ENCODE data around the gene C3orf18. TPM values are rescaled to one million over a fixed set of nuclear protein-coding genes. Genes with fewer than 3 reads are reported as not detected.

C3orf18 gene
- polyA plus RNA-seq, 4 donors: 1.1 to 3.9 (median 2.9) TPM

- Histone ChIP-seq H3K36me3 (ENCODE audit: control insufficient read depth in 3 of 3, insufficient read depth in 2 of 3, low read depth in 1 of 3, low read length in 3 of 3) (peaks cover 0 to 40% (median 0%) of the 10 kb centered on the region in 3 donors), H3K4me3 (ENCODE audit: low read depth in 1 of 3, low read length in 3 of 3) (no peak overlapping the region), H3K9me3 (ENCODE audit: control insufficient read depth in 2 of 2, insufficient read depth in 1 of 2, low read depth in 1 of 2, low read length in 1 of 2) (no peaks in the 10 kb centered on the region), H3K27me3 (ENCODE audit: control insufficient read depth in 3 of 3, insufficient read depth in 3 of 3, low read length in 3 of 3) (peaks cover 0 to 11% (median 0%) of the 10 kb centered on the region in 3 donors), H3K4me1 (ENCODE audit: control insufficient read depth in 3 of 3, insufficient read depth in 2 of 3, low read depth in 1 of 3, low read length in 2 of 3) (peaks cover 2 to 48% (median 3%) of the 10 kb centered on the region in 3 donors), H3K27ac (ENCODE audit: low read depth in 1 of 3, low read length in 2 of 3) (peak overlapping the region in 1 of 3 donors; percentile 97)
- FAIRE-seq: no peak
- 80 to 85% (median 84%) methylated on average over 5 of the region's 5 CpGs for WGBS, 3 donors
- DNase-seq: peak in 1 of 2 donors; percentile 43
Measured at GRCh38 chr3:50570508-50571279, 3.1 kb upstream of the C3orf18 start.

- 0% methylated on average over 49 to 55 of the region's 55 CpGs for WGBS, 3 donors
- FAIRE-seq (no peak), DNase-seq (peak; percentile 96 to 99)
- Histone ChIP-seq H3K27ac (ENCODE audit: low read depth in 1 of 3, low read length in 2 of 3) (peak within 1 kb of the TSS; percentile 52 to 97 (median 82)), H3K4me1 (ENCODE audit: control insufficient read depth in 3 of 3, insufficient read depth in 2 of 3, low read depth in 1 of 3, low read length in 2 of 3) (peaks cover 2 to 48% (median 3%) of the 10 kb centered on the region in 3 donors), H3K9me3 (ENCODE audit: control insufficient read depth in 2 of 2, insufficient read depth in 1 of 2, low read depth in 1 of 2, low read length in 1 of 2) (no peaks in the 10 kb centered on the region), H3K4me3 (ENCODE audit: low read depth in 1 of 3, low read length in 3 of 3) (peak within 1 kb of the TSS; percentile 62 to 95 (median 69)), H3K27me3 (ENCODE audit: control insufficient read depth in 3 of 3, insufficient read depth in 3 of 3, low read length in 3 of 3) (peaks cover 0 to 12% (median 0%) of the 10 kb centered on the region in 3 donors), H3K36me3 (ENCODE audit: control insufficient read depth in 3 of 3, insufficient read depth in 2 of 3, low read depth in 1 of 3, low read length in 3 of 3) (peaks cover 0 to 28% (median 0%) of the 10 kb centered on the region in 3 donors)
Measured at GRCh38 chr3:50568947-50569749, 1.6 kb upstream of the C3orf18 start, which contains the start of gene HEMK1. Gene HEMK1, plus strand, starts transcription at chr3:50569522. Its CDS starts 1,583 bp downstream, at chr3:50571105.

- peaks cover 0 to 32% (median 2%) of the 10 kb centered on the region in 3 donors for H3K4me1 ChIP-seq (ENCODE audit: control insufficient read depth in 3 of 3, insufficient read depth in 2 of 3, low read depth in 1 of 3, low read length in 2 of 3)
- peak overlapping the region; percentile 46 to 55 (median 51) for H3K4me3 ChIP-seq (ENCODE audit: low read depth in 1 of 3, low read length in 3 of 3)
- FAIRE-seq (no peak), DNase-seq (no peak)
- peaks cover 0 to 7% (median 0%) of the 10 kb centered on the region in 3 donors for H3K36me3 ChIP-seq (ENCODE audit: control insufficient read depth in 3 of 3, insufficient read depth in 2 of 3, low read depth in 1 of 3, low read length in 3 of 3)
- H3K9me3 ChIP-seq (ENCODE audit: control insufficient read depth in 2 of 2, insufficient read depth in 1 of 2, low read depth in 1 of 2, low read length in 1 of 2): no peaks in the 10 kb centered on the region
- peaks cover 0 to 12% (median 0%) of the 10 kb centered on the region in 3 donors for H3K27me3 ChIP-seq (ENCODE audit: control insufficient read depth in 3 of 3, insufficient read depth in 3 of 3, low read length in 3 of 3)
- WGBS, 3 donors: 6 to 21% (median 13%) methylated on average over 10 to 11 of the region's 11 CpGs
- peak overlapping the region in 1 of 3 donors; percentile 24 for H3K27ac ChIP-seq (ENCODE audit: low read depth in 1 of 3, low read length in 2 of 3)
Measured at GRCh38 chr3:50567011-50567385, 549 bp downstream of the C3orf18 start.

- H3K4me3 ChIP-seq (ENCODE audit: low read depth in 1 of 3, low read length in 3 of 3): no peak overlapping the region
- peaks cover 0 to 12% (median 0%) of the 10 kb centered on the region in 3 donors for H3K27me3 ChIP-seq (ENCODE audit: control insufficient read depth in 3 of 3, insufficient read depth in 3 of 3, low read length in 3 of 3)
- no peaks in the 10 kb centered on the region for H3K9me3 ChIP-seq (ENCODE audit: control insufficient read depth in 2 of 2, insufficient read depth in 1 of 2, low read depth in 1 of 2, low read length in 1 of 2)
- DNase-seq (no peak), FAIRE-seq (no peak)
- WGBS, 3 donors: 60 to 89% (median 77%) methylated on average over 1 of the region's 1 CpG
- no peaks in the 10 kb centered on the region for H3K36me3 ChIP-seq (ENCODE audit: control insufficient read depth in 3 of 3, insufficient read depth in 2 of 3, low read depth in 1 of 3, low read length in 3 of 3)
- peaks cover 0 to 12% (median 2%) of the 10 kb centered on the region in 3 donors for H3K4me1 ChIP-seq (ENCODE audit: control insufficient read depth in 3 of 3, insufficient read depth in 2 of 3, low read depth in 1 of 3, low read length in 2 of 3)
- H3K27ac ChIP-seq (ENCODE audit: low read depth in 1 of 3, low read length in 2 of 3): no peak overlapping the region
Measured at GRCh38 chr3:50564321-50564720, 3.2 kb downstream of the C3orf18 start.

GRCh38 chr3:50563867-50564266 is 3.7 kb downstream of the C3orf18 start:
- Histone ChIP-seq H3K27ac (ENCODE audit: low read depth in 1 of 3, low read length in 2 of 3) (no peak overlapping the region), H3K4me3 (ENCODE audit: low read depth in 1 of 3, low read length in 3 of 3) (no peak overlapping the region), H3K4me1 (ENCODE audit: control insufficient read depth in 3 of 3, insufficient read depth in 2 of 3, low read depth in 1 of 3, low read length in 2 of 3) (peaks cover 0 to 12% (median 2%) of the 10 kb centered on the region in 3 donors), H3K27me3 (ENCODE audit: control insufficient read depth in 3 of 3, insufficient read depth in 3 of 3, low read length in 3 of 3) (peaks cover 0 to 12% (median 0%) of the 10 kb centered on the region in 3 donors), H3K9me3 (ENCODE audit: control insufficient read depth in 2 of 2, insufficient read depth in 1 of 2, low read depth in 1 of 2, low read length in 1 of 2) (no peaks in the 10 kb centered on the region), H3K36me3 (ENCODE audit: control insufficient read depth in 3 of 3, insufficient read depth in 2 of 3, low read depth in 1 of 3, low read length in 3 of 3) (peaks cover 0 to 4% (median 0%) of the 10 kb centered on the region in 3 donors)
- FAIRE-seq (no peak), DNase-seq (no peak)
- 68 to 90% (median 82%) methylated on average over 2 of the region's 2 CpGs for WGBS, 3 donors

GRCh38 chr3:50562861-50563260 is 4.7 kb downstream of the C3orf18 start:
- Histone ChIP-seq H3K27me3 (ENCODE audit: control insufficient read depth in 3 of 3, insufficient read depth in 3 of 3, low read length in 3 of 3) (peaks cover 0 to 12% (median 0%) of the 10 kb centered on the region in 3 donors), H3K36me3 (ENCODE audit: control insufficient read depth in 3 of 3, insufficient read depth in 2 of 3, low read depth in 1 of 3, low read length in 3 of 3) (peaks cover 0 to 7% (median 0%) of the 10 kb centered on the region in 3 donors), H3K4me1 (ENCODE audit: control insufficient read depth in 3 of 3, insufficient read depth in 2 of 3, low read depth in 1 of 3, low read length in 2 of 3) (peaks cover 0 to 11% (median 0%) of the 10 kb centered on the region in 3 donors), H3K4me3 (ENCODE audit: low read depth in 1 of 3, low read length in 3 of 3) (no peak overlapping the region), H3K9me3 (ENCODE audit: control insufficient read depth in 2 of 2, insufficient read depth in 1 of 2, low read depth in 1 of 2, low read length in 1 of 2) (no peaks in the 10 kb centered on the region), H3K27ac (ENCODE audit: low read depth in 1 of 3, low read length in 2 of 3) (no peak overlapping the region)
- no peak for FAIRE-seq
- WGBS, 3 donors: 50 to 80% (median 64%) methylated on average over 2 of the region's 2 CpGs
- DNase-seq: no peak

- no peaks in the 10 kb centered on the region for H3K9me3 ChIP-seq (ENCODE audit: control insufficient read depth in 2 of 2, insufficient read depth in 1 of 2, low read depth in 1 of 2, low read length in 1 of 2)
- no peak for DNase-seq
- peaks cover 0 to 7% (median 0%) of the 10 kb centered on the region in 3 donors for H3K36me3 ChIP-seq (ENCODE audit: control insufficient read depth in 3 of 3, insufficient read depth in 2 of 3, low read depth in 1 of 3, low read length in 3 of 3)
- FAIRE-seq: no peak
- no peak overlapping the region for H3K27ac ChIP-seq (ENCODE audit: low read depth in 1 of 3, low read length in 2 of 3)
- no peaks in the 10 kb centered on the region for H3K4me1 ChIP-seq (ENCODE audit: control insufficient read depth in 3 of 3, insufficient read depth in 2 of 3, low read depth in 1 of 3, low read length in 2 of 3)
- H3K4me3 ChIP-seq (ENCODE audit: low read depth in 1 of 3, low read length in 3 of 3): no peak overlapping the region
- H3K27me3 ChIP-seq (ENCODE audit: control insufficient read depth in 3 of 3, insufficient read depth in 3 of 3, low read length in 3 of 3): peaks cover 0 to 3% (median 0%) of the 10 kb centered on the region in 3 donors
Measured at GRCh38 chr3:50559702-50560101, 7.8 kb downstream of the C3orf18 start.

GRCh38 chr3:50557915-50558314 is 9.6 kb downstream of the C3orf18 start:
- Histone ChIP-seq H3K4me3 (ENCODE audit: low read depth in 1 of 3, low read length in 3 of 3) (no peak overlapping the region), H3K27me3 (ENCODE audit: control insufficient read depth in 3 of 3, insufficient read depth in 3 of 3, low read length in 3 of 3) (peaks cover 0 to 3% (median 0%) of the 10 kb centered on the region in 3 donors), H3K4me1 (ENCODE audit: control insufficient read depth in 3 of 3, insufficient read depth in 2 of 3, low read depth in 1 of 3, low read length in 2 of 3) (no peaks in the 10 kb centered on the region), H3K27ac (ENCODE audit: low read depth in 1 of 3, low read length in 2 of 3) (peak overlapping the region in 1 of 3 donors; percentile 28), H3K36me3 (ENCODE audit: control insufficient read depth in 3 of 3, insufficient read depth in 2 of 3, low read depth in 1 of 3, low read length in 3 of 3) (peaks cover 0 to 7% (median 0%) of the 10 kb centered on the region in 3 donors), H3K9me3 (ENCODE audit: control insufficient read depth in 2 of 2, insufficient read depth in 1 of 2, low read depth in 1 of 2, low read length in 1 of 2) (no peaks in the 10 kb centered on the region)
- no peak for FAIRE-seq
- 55 to 66% (median 62%) methylated on average over 7 of the region's 7 CpGs for WGBS, 3 donors
- DNase-seq: no peak

Data from small intestine (tissue), 7 donors.